Epidermal melanocyte (primary cell): Measurements from ENCODE around the gene COA7.

Experiments
- DNase-seq: peaks from one replicate; pipeline ENCODE4 v3.0.0; 2011; ENCODE audit warnings: low spot score; ENCODE audit not compliant: insufficient read length

Gene COA7

GRCh38 chr1:52635321-52636089, 62.6 kb downstream of the COA7 start:
- DNase-seq, result no peak
